OCI-LY7 (cell line): ENCODE measurements around the gene CHGA.

ENCODE experiments used
- EZH2phosphoT487 ChIP-seq: fragments of 200-600 bp; sonication (generic); IDR thresholded peaks from 2 replicates; pipeline ENCODE4 v1.6.1; 2018; ENCODE audit warnings: low read depth, borderline replicate concordance, mild to moderate bottlenecking, mixed run types, antibody characterized with exemption, low read length, moderate library complexity, mixed read lengths
- TF ChIP-seq, protein P1 (sequence below): fragments of 200-600 bp; sonication (generic); conservative IDR thresholded peaks from 2 replicates; pipeline ENCODE4 v1.5.1; 2014; ENCODE audit warnings: mild to moderate bottlenecking, antibody characterized with exemption, low read length, moderate library complexity, mixed read lengths

DNA sequence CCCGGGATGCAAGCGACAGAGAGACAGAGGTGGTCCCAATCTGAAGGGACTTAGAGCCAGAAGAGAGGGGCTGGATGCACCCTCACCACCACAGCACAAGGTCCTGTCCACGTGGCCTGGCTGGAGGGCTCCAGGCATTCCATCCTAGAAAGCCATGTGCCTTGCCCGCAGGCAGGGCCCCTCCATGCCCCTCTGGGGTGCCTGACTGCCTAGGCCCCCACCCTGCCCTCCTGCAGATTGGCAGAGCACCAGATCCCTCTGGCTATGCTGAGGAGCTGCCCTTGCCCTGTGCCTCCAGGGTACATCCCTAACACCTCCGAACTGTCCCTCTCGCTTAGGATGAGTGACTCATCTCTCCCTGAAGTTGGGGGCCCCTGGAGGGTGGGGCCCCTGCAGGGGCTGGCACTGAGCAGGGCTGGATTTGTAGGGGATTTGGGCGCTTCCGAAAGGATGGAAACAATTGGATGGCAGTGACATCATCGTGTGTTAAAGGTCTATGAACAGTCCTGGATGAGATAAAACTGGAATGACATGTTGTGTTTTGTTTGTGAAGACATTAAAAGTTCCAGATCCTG, 50.9 kb downstream of the CHGA start:
- TF ChIP-seq, protein P1, sequence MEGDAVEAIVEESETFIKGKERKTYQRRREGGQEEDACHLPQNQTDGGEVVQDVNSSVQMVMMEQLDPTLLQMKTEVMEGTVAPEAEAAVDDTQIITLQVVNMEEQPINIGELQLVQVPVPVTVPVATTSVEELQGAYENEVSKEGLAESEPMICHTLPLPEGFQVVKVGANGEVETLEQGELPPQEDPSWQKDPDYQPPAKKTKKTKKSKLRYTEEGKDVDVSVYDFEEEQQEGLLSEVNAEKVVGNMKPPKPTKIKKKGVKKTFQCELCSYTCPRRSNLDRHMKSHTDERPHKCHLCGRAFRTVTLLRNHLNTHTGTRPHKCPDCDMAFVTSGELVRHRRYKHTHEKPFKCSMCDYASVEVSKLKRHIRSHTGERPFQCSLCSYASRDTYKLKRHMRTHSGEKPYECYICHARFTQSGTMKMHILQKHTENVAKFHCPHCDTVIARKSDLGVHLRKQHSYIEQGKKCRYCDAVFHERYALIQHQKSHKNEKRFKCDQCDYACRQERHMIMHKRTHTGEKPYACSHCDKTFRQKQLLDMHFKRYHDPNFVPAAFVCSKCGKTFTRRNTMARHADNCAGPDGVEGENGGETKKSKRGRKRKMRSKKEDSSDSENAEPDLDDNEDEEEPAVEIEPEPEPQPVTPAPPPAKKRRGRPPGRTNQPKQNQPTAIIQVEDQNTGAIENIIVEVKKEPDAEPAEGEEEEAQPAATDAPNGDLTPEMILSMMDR, result no peak
- no peak for TF ChIP-seq EZH2phosphoT487
